NCI-H187 treated with DMSO at 0.1 percent for 48 hours (cell line): ENCODE measurements around the gene OR1F1.
"Not testable (repeated sequence)": the region's sequence is repeated elsewhere in the genome, so short reads cannot be mapped to it uniquely, and the experiment has no call there.

ENCODE experiments used
- DNase-seq: peaks from one replicate; lab custom pipeline; 2025; lab: John Stamatoyannopoulos, UW

OR1F1 gene

DNA sequence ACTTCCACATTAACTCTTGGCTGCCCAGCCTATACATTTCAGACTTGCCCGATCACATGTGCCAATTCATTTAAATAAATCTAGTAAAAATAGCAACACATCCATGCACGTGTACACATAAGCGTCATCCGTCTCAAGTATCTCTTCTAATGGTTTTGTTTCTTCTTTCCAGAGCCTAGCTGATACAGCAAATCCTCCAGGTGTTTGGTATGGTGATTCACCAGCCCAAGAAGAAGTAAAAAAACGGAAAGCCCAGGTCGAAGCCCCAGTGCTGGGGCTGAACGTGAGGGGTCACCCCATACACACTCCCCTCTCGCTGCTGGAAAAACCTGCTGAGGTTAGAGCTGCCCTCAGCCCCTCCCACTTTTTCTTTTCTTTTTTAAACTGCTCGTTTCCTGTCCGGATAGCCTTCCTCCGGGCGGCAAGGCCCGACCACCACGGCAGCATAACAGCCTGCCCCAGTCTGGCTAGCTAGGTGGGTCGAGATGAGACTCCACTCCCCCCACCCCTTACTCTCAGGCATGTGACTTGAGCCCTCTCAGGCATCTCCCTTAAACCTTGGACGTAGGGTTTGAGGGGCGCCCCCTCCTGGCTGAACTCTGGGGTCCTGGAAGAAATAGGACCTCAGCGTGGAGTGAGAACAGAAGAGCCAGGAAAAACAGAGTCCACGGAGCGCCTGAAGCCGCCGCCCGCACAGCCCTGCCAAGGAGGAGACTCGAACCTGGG is 13.9 kb upstream of the OR1F1 start:
- no peak for DNase-seq

DNA sequence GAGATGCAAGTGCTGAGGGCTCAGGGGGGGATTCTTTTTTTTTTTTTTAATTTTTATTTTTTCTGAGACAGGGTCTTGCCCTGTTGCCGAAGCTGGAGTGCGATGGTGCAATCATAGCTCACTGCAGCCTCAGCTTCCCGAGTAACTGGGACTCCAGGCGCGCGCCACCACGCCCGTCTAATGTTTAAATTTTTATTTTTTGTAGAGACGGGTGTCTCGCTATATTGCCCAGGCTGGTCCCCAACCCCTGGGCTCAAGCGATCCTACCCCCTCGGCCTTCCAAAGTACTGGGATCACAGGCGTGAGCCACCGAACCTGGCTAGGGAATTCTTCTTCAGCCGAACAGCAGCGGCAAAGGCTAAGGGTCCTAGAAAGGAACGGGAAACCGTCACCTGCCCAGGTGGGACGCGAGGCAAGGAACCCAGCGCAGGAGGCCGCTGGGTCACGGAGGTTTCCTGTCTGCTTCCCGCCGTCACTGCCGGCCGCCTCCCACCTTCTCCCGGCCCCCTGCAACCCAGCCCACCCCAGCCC is 13.3 kb upstream of the OR1F1 start:
- DNase-seq, result no peak

DNA sequence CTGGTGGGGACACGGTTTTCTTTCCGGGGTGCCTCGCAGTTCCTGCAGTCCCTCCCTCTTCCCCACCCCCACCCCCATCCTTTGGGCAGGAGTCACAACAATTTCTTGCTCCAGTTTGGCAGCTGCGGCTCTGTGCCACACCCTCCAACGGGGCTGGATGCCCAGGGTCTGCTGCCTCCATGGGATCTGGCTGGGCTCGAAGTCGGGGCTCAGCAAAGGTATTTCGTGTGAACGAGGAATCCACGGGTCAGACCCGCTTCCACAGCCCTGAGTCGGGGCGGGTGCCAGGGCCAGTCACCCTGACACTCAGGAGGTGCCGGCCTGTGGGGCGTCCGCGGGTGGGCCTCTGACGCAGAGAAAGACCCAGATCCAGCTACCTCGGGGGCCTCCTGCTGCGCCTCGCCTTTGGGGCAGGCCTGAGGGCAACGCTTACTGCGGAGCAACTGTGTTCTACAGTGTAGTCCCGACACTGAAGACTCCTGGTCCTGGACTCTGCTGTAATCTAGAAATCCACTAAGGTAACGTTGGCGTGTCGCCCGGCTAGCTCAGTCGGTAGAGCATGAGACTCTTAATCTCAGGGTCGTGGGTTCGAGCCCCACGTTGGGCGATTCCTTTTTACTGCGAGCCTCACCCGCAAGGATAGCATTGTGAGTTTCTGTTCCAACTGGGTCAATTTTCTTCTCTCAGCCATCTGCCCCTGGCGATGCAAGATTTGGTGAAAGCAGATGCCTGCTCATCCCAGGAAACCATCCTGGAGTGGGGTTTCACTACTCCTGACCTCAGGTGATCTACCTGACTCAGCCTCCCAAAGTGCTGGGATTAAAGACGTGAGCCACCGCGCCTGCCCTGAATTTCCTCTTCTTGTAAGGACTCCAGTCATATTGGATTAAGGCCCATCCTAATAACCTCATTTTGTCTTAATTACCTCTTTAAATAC is 12.6 kb upstream of the OR1F1 start:
- DNase-seq, result no peak

DNA sequence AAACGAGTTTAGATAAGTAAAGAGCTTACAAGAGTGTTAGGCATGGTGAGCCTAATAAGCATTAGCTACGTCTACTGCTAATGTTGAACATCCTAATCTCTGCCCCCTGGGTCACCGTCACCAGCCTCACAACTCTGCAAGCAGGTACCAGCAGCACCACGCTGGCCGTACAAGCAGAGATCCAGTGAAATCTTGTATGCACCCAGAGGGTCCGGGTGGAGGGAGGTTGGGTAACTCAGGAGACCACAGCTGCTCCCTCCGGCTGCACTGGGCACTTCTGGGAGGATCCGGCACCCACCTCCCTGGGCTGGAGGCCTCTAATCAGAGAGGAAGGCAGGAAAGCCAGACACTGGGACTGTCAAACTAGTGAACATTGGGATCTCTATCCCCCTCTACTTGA is 8.4 kb upstream of the OR1F1 start:
- DNase-seq, result no peak

GRCh38 chr16:3180445-3180878 is 7.5 kb upstream of the OR1F1 start:
- no peak for DNase-seq

DNA sequence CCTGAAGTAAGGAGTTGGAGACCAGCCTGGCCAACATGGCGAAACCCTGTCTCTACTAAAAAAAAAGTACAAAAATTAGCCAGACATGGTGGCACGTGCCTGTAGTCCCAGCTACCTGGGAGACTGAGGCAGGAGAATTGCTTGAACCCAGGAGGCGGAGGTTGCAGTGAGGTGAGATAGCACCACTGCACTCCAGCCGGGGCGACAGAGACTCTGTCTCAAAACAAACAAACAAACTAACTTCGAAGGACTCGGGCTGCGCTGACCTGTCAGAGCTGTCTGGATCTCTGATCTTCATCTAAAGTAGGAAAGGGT is 5.8 kb upstream of the OR1F1 start:
- not testable (repeated sequence) for DNase-seq

- no peak for DNase-seq
Measured at GRCh38 chr16:3182608-3183444, 5.2 kb upstream of the OR1F1 start.

GRCh38 chr16:3183445-3184139 is 4.4 kb upstream of the OR1F1 start:
- DNase-seq, result no peak

DNA sequence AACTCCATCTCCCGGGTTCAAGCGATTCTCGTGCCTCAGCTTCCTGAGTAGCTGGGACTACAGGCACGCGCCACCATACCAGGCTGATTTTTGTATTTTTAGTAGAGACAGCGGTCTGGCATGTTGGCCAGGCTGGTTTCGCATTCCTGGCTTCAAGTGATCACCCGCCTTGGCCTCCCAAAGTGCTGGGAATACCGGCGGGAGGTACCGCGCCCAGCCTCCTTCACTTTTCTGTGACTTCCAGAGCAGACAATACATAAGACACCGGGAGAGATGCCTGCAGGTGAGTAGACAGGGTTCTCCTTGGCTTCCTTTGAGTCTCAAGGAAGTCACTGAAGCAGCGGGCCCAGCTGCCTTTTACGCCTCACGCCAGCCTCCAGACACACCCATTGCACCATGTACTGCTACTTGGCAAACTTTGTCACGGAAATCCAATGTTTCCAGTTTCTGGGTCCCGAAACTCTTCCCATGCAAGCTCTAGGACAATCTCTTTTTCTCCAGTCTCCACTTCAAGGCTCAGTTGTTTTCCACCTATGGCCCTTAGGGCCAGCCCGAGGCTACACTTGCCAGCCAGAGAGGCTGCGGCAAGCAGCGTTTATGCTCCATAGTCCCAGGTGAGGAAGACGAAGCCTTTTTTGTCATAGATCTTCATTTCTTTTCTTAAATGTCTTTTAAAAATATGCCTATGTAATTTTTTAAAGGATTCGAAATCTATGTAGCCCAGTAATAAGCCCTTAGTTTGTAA is 886 bp upstream of the OR1F1 start:
- DNase-seq, result no peak

- DNase-seq, result no peak
Measured at GRCh38 chr16:3188675-3188924, 596 bp downstream of the OR1F1 start.

DNA sequence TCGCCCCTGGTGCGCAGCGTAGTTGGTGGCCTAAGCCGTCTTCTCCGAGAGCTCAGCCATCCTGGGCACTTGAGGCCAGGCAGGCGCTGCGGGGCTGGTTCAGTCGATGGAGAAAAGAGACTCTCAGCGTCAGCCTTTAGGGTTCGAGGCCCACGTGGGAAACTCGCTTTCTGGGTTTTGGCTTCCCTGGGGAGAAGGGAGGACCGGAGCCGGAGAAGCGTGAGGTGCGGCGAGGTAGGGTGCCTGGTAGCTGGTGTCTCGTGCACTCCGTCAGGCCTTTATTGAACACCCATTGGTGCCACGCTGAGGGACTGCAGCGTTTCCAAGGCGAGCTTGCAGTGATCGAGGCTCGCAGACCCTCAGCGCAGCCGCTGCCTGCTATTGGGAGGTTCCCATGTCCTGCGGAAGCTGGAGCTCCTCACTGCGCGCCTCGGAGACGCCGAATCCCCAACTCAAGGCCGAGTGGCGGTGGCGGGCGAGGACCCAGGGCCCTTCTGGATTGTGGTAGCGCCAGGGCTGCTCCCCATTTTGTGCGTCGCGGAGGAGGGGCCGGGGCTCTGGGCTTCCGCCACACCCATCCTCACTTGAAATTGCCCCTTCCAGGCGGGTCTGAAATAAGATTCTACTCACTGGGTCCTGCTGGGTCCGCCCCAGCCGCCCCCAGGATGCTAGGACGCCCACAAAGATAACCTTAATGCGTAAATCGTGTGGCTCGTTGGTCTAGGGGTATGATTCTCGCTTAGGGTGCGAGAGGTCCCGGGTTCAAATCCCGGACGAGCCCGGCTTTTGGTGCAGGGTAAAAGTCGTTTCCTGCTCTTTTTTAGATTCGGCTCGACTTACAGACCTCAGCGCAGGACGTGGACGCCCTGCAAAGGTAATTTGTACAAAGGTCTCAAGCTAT is 1.2 kb downstream of the OR1F1 start:
- DNase-seq, result no peak

GRCh38 chr16:3189869-3190268 is 1.9 kb downstream of the OR1F1 start:
- no peak for DNase-seq

DNA sequence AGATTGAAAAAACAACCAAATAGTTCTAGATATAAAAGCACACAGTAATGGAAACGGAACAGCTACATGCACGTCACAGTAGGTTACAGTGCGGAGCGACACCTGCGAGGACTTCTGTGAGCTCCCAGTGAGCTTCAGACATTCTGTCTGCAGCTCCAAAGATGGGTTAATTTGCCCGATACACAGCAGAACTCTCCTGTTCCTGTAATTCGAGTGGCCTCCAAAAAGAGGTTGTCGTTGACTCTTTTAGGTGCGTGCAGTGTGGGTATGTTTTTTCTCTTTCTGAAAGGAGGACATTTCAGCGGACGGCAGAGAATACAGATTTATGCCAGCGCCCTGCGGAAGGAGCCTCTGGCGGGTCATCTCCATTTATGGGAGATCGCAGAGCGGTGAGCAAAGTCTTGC is 2.9 kb downstream of the OR1F1 start:
- DNase-seq, result no peak

DNA sequence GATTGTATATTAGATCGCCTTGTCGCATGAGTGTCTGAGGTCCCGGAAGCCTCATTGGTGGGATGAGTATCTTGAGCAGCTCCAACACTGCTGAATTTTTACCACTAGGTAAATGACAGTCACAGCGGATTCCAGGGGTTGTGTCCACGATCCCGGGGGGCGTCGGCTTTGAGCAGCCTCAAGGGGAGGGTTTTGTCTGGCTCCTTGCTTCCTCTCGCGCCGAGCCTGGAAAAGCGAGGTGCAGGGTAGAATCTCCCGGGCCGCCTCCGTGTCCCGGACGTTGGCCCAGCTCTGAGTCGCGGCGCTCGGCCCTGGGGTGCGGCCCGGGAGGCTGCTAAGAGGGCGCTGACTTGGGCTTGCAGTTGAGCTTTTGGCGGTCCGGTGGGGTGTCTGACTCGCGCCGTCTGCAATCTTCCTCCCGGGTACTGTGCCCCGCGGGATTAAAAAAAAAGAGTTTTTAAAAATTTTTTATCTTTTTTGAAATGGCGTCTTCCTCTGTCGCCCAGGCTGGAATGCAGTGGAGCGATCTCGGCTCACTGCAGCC is 4.5 kb downstream of the OR1F1 start:
- DNase-seq, result no peak

DNA sequence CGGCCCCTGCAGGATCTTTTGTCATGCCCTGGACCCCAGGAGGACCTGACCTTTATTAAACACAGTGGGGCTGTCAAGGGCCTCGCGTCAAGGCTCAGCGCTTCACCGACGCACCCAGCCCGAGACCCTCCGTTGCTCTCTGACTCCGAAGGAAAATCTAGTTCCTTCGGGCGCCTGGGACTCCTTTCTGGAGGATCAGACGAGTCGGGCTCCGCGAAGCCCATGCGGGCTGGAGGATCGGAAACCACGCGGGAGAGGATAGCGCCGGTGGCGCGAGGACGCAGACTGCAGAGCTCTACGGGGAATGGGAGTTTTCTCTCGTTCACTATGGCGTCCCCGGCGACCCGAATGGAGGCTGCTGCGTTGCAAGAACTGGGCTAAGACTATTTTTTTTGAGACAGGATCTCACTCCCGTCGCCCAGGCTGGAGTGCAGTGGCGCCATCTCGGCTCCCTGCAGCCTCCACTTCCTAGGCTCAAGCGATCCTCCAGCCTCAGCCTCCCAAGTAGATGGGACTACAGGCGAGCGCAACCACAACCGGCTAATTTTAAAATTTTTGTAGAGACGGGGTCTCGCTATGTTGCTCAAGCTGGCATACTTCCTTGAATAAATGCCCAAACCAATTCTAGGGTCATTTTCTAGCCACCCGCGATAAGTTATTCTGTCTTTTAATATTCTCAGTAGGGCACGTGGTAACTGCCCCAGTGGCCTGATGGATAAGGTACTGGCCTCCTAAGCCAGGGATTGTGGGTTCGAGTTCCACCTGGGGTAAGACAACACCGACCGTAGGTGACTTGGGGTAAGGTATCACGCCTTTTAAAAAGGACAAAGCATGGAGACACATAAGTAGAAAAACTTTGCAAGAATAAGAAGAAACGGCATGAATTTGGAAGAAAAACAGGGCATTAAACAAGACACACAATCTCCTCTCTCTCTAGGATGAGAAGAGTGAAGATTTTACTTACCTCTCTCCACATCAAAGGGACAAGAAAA is 5.5 kb downstream of the OR1F1 start:
- DNase-seq, result no peak

- DNase-seq, result no peak
Measured at GRCh38 chr16:3194792-3195191, 6.8 kb downstream of the OR1F1 start.

DNA sequence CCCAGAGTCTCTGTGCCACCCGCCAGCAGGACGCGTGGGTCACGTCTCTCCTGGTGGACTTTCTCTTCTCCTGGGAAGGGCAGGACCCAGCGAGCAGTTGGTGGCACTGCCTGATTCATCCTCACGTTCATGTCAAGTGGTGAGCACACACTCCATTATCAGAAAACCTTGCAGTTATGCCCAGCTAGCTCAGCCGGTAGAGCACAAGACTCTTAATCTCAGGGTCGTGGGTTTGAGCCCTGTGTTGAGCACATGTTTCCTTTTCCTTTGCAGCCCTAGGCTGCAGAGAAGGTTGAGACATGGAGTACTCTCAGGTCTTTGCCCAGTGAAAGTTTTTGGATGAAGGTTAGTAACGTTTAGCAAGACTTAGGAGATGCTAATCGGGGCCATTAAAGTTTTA is 8.0 kb downstream of the OR1F1 start:
- DNase-seq, result no peak

- not testable (repeated sequence) for DNase-seq
Measured at GRCh38 chr16:3197694-3198333, 9.8 kb downstream of the OR1F1 start.
